DMS 273 (cell line): ENCODE results near the gene VWA5B1.
"Not testable (repeated sequence)": the region's sequence is repeated elsewhere in the genome, so short reads cannot be mapped to it uniquely, and the experiment has no call there.

Source experiments
- DNase-seq: peaks from one replicate; lab custom pipeline; 2025; ENCODE audit not compliant: unreplicated experiment; lab: John Stamatoyannopoulos, UW

Gene VWA5B1

GRCh38 chr1:20278692-20279130 is 12.0 kb upstream of the VWA5B1 start:
- no peak for DNase-seq

- no peak for DNase-seq
Observed at GRCh38 chr1:20279509-20279908, 11.2 kb upstream of the VWA5B1 start.

GRCh38 chr1:20280341-20280740 is 10.3 kb upstream of the VWA5B1 start:
- DNase-seq, result no peak

- no peak for DNase-seq
Observed at GRCh38 chr1:20280906-20281305, 9.8 kb upstream of the VWA5B1 start.

- peak; percentile 70 for DNase-seq
Observed at GRCh38 chr1:20281801-20282200, 8.9 kb upstream of the VWA5B1 start.

GRCh38 chr1:20282533-20282932 is 8.1 kb upstream of the VWA5B1 start:
- DNase-seq, result peak; percentile 76

- peak; percentile 12 for DNase-seq
Observed at GRCh38 chr1:20284046-20284445, 6.6 kb upstream of the VWA5B1 start.

- DNase-seq, result no peak
Observed at GRCh38 chr1:20284625-20285024, 6.0 kb upstream of the VWA5B1 start.

- DNase-seq, result no peak
Observed at GRCh38 chr1:20285510-20285909, 5.2 kb upstream of the VWA5B1 start.

- DNase-seq, result not testable (repeated sequence)
Observed at GRCh38 chr1:20287696-20288095, 3.0 kb upstream of the VWA5B1 start.

GRCh38 chr1:20291645-20292084 is 990 bp downstream of the VWA5B1 start:
- no peak for DNase-seq

- DNase-seq, result no peak
Observed at GRCh38 chr1:20298626-20299025, 8.0 kb downstream of the VWA5B1 start.

GRCh38 chr1:20301463-20302107 is 10.9 kb downstream of the VWA5B1 start:
- DNase-seq, result no peak

- no peak for DNase-seq
Observed at GRCh38 chr1:20302108-20302471, 11.4 kb downstream of the VWA5B1 start.

GRCh38 chr1:20307026-20307425 is 16.4 kb downstream of the VWA5B1 start:
- DNase-seq, result no peak

- DNase-seq, result no peak
Observed at GRCh38 chr1:20308569-20308968, 17.9 kb downstream of the VWA5B1 start.

GRCh38 chr1:20311289-20311688 is 20.6 kb downstream of the VWA5B1 start:
- DNase-seq, result peak; percentile 20

- no peak for DNase-seq
Observed at GRCh38 chr1:20312310-20312709, 21.6 kb downstream of the VWA5B1 start.

GRCh38 chr1:20312818-20313217 is 22.1 kb downstream of the VWA5B1 start:
- DNase-seq, result no peak

GRCh38 chr1:20317471-20317870 is 26.8 kb downstream of the VWA5B1 start:
- no peak for DNase-seq

GRCh38 chr1:20318521-20318920 is 27.8 kb downstream of the VWA5B1 start:
- no peak for DNase-seq

- DNase-seq, result no peak
Observed at GRCh38 chr1:20318971-20319370, 28.3 kb downstream of the VWA5B1 start.

GRCh38 chr1:20319456-20320220 is 29.0 kb downstream of the VWA5B1 start:
- no peak for DNase-seq
